GM12878 (cell line): Measurements from ENCODE around the gene MZB1. TPM values are rescaled to one million over a fixed set of nuclear protein-coding genes. Genes with fewer than 3 reads are reported as not detected.
A peak's percentile ranks its signal among the peaks of the same experiment; 100 is the strongest.

Experiments
- CTCF ChIP-seq, 3 experiments: IDR thresholded peaks in 2 of 3; conservative IDR thresholded peaks in 1 of 3; 2 replicates each; pipeline ENCODE4 v1.5.1; 2011; ENCODE audit warnings: low read depth in 3 of 3, low read length in 3 of 3, mild to moderate bottlenecking in 3 of 3, control low read depth in 2 of 3, moderate library complexity in 2 of 3, inconsistent platforms in 1 of 3, mixed read lengths in 1 of 3; ENCODE audit not compliant: control insufficient read depth in 2 of 3, insufficient read depth in 1 of 3; ENCODE audit errors: extremely low read depth in 1 of 3
- DPF2 ChIP-seq: fragments of 450-650 bp; IDR thresholded peaks from 2 replicates; pipeline ENCODE4 v1.6.1; 2017; ENCODE audit warnings: mild to moderate bottlenecking
- E2F4 ChIP-seq: IDR thresholded peaks from 2 replicates; pipeline ENCODE4 v1.6.1; 2012; ENCODE audit warnings: low read depth, low read length, improper control_type of control experiment
- FOXK2 ChIP-seq: fragments of 450-650 bp; IDR thresholded peaks from 2 replicates; pipeline ENCODE4 v1.6.1; 2017; ENCODE audit warnings: mild to moderate bottlenecking, moderate library complexity
- HDAC2 ChIP-seq: fragments of 200-600 bp; sonication (generic); IDR thresholded peaks from 2 replicates; pipeline ENCODE4 v1.6.1; 2017
- HDGF ChIP-seq: fragments of 450-650 bp; IDR thresholded peaks from 2 replicates; pipeline ENCODE4 v1.6.1; 2016; ENCODE audit warnings: antibody characterized with exemption
- IKZF2 ChIP-seq, 2 experiments: fragments of 450-650 bp; IDR thresholded peaks; 2 replicates each; pipeline ENCODE4 v1.6.1; 2017; ENCODE audit warnings: mild to moderate bottlenecking in 2 of 2, moderate library complexity in 2 of 2
- PAX5 ChIP-seq: IDR thresholded peaks from 2 replicates; pipeline ENCODE4 v1.6.1; 2011; ENCODE audit warnings: low read depth, low read length, borderline replicate concordance
- POLR2AphosphoS2 ChIP-seq: IDR thresholded peaks from 2 replicates; pipeline ENCODE4 v1.6.1; 2011; ENCODE audit warnings: low read depth, mild to moderate bottlenecking, low read length, improper control_type of control experiment, moderate library complexity
- RAD51 ChIP-seq: fragments of 450-650 bp; IDR thresholded peaks from 2 replicates; pipeline ENCODE4 v1.6.1; 2016; ENCODE audit warnings: moderate library complexity, mild to moderate bottlenecking, inconsistent platforms
- SKIL ChIP-seq: fragments of 450-650 bp; IDR thresholded peaks from 2 replicates; pipeline ENCODE4 v1.6.1; 2017; ENCODE audit warnings: mild to moderate bottlenecking, low read depth, inconsistent platforms; ENCODE audit not compliant: poor library complexity, severe bottlenecking
- SPI1 ChIP-seq: IDR thresholded peaks from 2 replicates; pipeline ENCODE4 v1.6.1; 2011; ENCODE audit warnings: low read depth, mild to moderate bottlenecking, low read length, moderate library complexity, borderline replicate concordance; ENCODE audit not compliant: insufficient read depth
- STAT1 ChIP-seq: fragments of 450-650 bp; conservative IDR thresholded peaks from 2 replicates; pipeline ENCODE4 v1.6.1; 2014; ENCODE audit warnings: antibody characterized with exemption, mild to moderate bottlenecking
- TCF7 ChIP-seq: IDR thresholded peaks from 2 replicates; pipeline ENCODE4 v1.6.1; 2014; ENCODE audit warnings: antibody characterized with exemption, borderline replicate concordance
- USF1 ChIP-seq: IDR thresholded peaks from 2 replicates; pipeline ENCODE4 v1.6.1; 2011; ENCODE audit warnings: borderline replicate concordance, low read depth, mild to moderate bottlenecking, moderate library complexity, mixed read lengths, low read length; ENCODE audit not compliant: insufficient read depth; ENCODE audit errors: extremely low read length
- USF2 ChIP-seq: IDR thresholded peaks from 2 replicates; pipeline ENCODE4 v1.6.1; 2011; ENCODE audit warnings: low read depth, low read length, improper control_type of control experiment, borderline replicate concordance
- ZBTB4 ChIP-seq: fragments of 450-650 bp; formaldehyde crosslinking; IDR thresholded peaks from 2 replicates; pipeline ENCODE4 v1.4.0; 2022; ENCODE audit warnings: mild to moderate bottlenecking, moderate library complexity
- ZNF217 ChIP-seq: fragments of 450-650 bp; IDR thresholded peaks from 2 replicates; pipeline ENCODE4 v1.6.1; 2017; ENCODE audit warnings: antibody characterized with exemption, mild to moderate bottlenecking
- ZNF274 ChIP-seq: IDR thresholded peaks from one replicate; pipeline ENCODE4 v1.8.0; 2011; ENCODE audit not compliant: insufficient read length, insufficient read depth
- polyA plus RNA-seq, 11 experiments: library from polyadenylated mRNA; depleted of rRNA in 4 of 11; unstranded in 6 of 11; stranded (reverse) in 5 of 11; fragments of >200 nt; fragmentation: Nextera tagmentation in 4 of 11; fragmentation: Illumina TruSeq in 1 of 11; extraction: Ambion mirVana in 4 of 11; extraction: Trizol in 1 of 11; gene quantifications; 1 replicate in 1 of 11; 2 replicates in 10 of 11; pipeline versions ENCODE4 v1.2.1 to v1.2.3, GENCODE V29; 2011 to 2016; ENCODE audit warnings: inconsistent platforms in 2 of 11, missing spikeins in 2 of 11, low read depth in 1 of 11
- total RNA-seq, 4 experiments: library from RNA; depleted of rRNA in 3 of 4; stranded (reverse); fragments of >200 nt in 3 of 4; fragmentation: Illumina TruSeq in 1 of 4; extraction: Trizol in 1 of 4; gene quantifications; 2 replicates each; pipeline versions ENCODE4 v1.2.1 to v1.2.3, GENCODE V29; 2013 to 2021

The MZB1 gene
- total and polyA plus RNA-seq, 10 of the 15 experiments (the other 5 are each of a cell fraction or from before 2014, with no cell fraction given): 19.3 to 406 (median 188) TPM

GRCh38 chr5:139392678-139393496, 3.2 kb upstream of the MZB1 start (continued):
- TF ChIP-seq ZBTB4 (CRISPR knock-in tag) (no peak), ZNF274 (no peak), FOXK2 (no peak), USF1 (no peak), TCF7 (no peak), DPF2 (peak; percentile 56; the same call in 1 of the 2 replicates), STAT1 (no peak), IKZF2 (IDR thresholded peaks at IDR 0.05) (peak in 1 of 2 experiments; percentile 28; a peak in 1 of 4 replicates), E2F4 (peak; percentile 90), CTCF (IDR thresholded peaks at IDR 0.05 in 2 of 3, conservative IDR thresholded peaks at IDR 0.05 in 1 of 3; ENCODE audit: control insufficient read depth in 2 of 3, extremely low read depth in 1 of 3, insufficient read depth in 1 of 3, low read depth in 3 of 3, low read length in 3 of 3) (peak; percentile 89 to 98 (median 90)), HDAC2 (no peak), ZNF217 (no peak; the same call in 1 of the 2 replicates), SKIL (no peak), SPI1 (peak; percentile 56), POLR2AphosphoS2 (0 out of 2 replicates have a peak, but pooled peaks have one; percentile 41), RAD51 (no peak), USF2 (no peak), PAX5 (no peak), HDGF (peak; percentile 38; the same call in 1 of the 2 replicates)
